T-cell (primary cell): Measurements from ENCODE around the gene CBX8. TPM values are rescaled to one million over a fixed set of nuclear protein-coding genes. Genes with fewer than 3 reads are reported as not detected.
A peak's percentile ranks its signal among the peaks of the same experiment; 100 is the strongest.

Experiments
- ATAC-seq, 4 experiments: fragments of 200-7000 bp in 3 of 4; fragments of 150-1000 bp in 1 of 4; cut with Tn5 transposase; replicated peaks in 1 of 4; 1 replicate in 3 of 4; 2 replicates in 1 of 4; pipeline ENCODE4 v1.10.0; 2021; ENCODE audit warnings: moderate library complexity in 3 of 4, mild to moderate bottlenecking in 2 of 4, moderate number of reproducible peaks in 1 of 4
- CTCF ChIA-PET, 2 donors: fragments of 300-600 bp; sonication (Branson Sonifier 250); formaldehyde crosslinking; loops; one replicate each; lab custom pipeline; 2022; ENCODE audit warnings: antibody characterized with exemption in 2 of 2; lab: Charles Lee
- POLR2A ChIA-PET, 2 donors: fragments of 300-600 bp; sonication (Branson Sonifier 250); formaldehyde crosslinking; loops; one replicate each; lab custom pipeline; 2022; ENCODE audit warnings: antibody characterized with exemption in 2 of 2; lab: Charles Lee
- DNase-seq, 35 experiments: peaks; one replicate each; pipeline versions ENCODE4 v3.0.0 to v3.0.0-alpha.2; 2013 to 2023
- H3K27ac ChIP-seq: one replicate; pipeline ENCODE4 v1.5.1; 2013; ENCODE audit warnings: low read length
- H3K27me3 ChIP-seq, 2 experiments: replicated peaks in 1 of 2; 1 replicate in 1 of 2; 2 replicates in 1 of 2; pipeline versions ENCODE4 v1.6.1 to v1.7.0; 2013; ENCODE audit warnings: low read length in 1 of 2, mixed read lengths in 1 of 2; ENCODE audit not compliant: control insufficient read depth in 2 of 2, insufficient read depth in 2 of 2; ENCODE audit errors: extremely low read depth in 1 of 2
- H3K36me3 ChIP-seq, 2 donors: 1 replicate in 1 of 2; 2 replicates in 1 of 2; pipeline versions ENCODE4 v1.6.1 to v1.7.0; 2013; ENCODE audit warnings: low read length in 1 of 2; ENCODE audit not compliant: control insufficient read depth in 2 of 2, insufficient read depth in 1 of 2; ENCODE audit errors: extremely low read depth in 1 of 2
- H3K4me1 ChIP-seq, 2 experiments: 1 replicate in 1 of 2; 2 replicates in 1 of 2; pipeline versions ENCODE4 v1.6.1 to v1.7.0; 2013; ENCODE audit warnings: low read length in 2 of 2, mixed read lengths in 1 of 2; ENCODE audit not compliant: insufficient read depth in 2 of 2, control insufficient read depth in 1 of 2; ENCODE audit errors: extremely low read depth in 1 of 2
- H3K4me3 ChIP-seq, 2 donors: 1 replicate in 1 of 2; 2 replicates in 1 of 2; pipeline versions ENCODE4 v1.5.1 to v1.7.0; 2013; ENCODE audit warnings: mild to moderate bottlenecking in 2 of 2, low read length in 1 of 2, moderate library complexity in 1 of 2; ENCODE audit not compliant: control insufficient read depth in 1 of 2; ENCODE audit errors: extremely low read depth in 1 of 2
- H3K9me3 ChIP-seq: 2 replicates; pipeline ENCODE4 v1.7.0; 2013
- H3K27ac Mint-ChIP-seq, 2 donors: one replicate each; pipeline ENCODE4 v1.8.0; 2020 to 2021; ENCODE audit warnings: mild to moderate bottlenecking in 2 of 2, mixed read lengths in 2 of 2
- H3K27me3 Mint-ChIP-seq, 2 donors: one replicate each; pipeline ENCODE4 v1.8.0; 2021 to 2022; ENCODE audit warnings: mixed read lengths in 2 of 2
- H3K36me3 Mint-ChIP-seq: one replicate; pipeline ENCODE4 v1.8.0; 2021; ENCODE audit warnings: mixed read lengths
- H3K4me1 Mint-ChIP-seq, 3 donors: one replicate each; pipeline ENCODE4 v1.8.0; 2020 to 2022; ENCODE audit warnings: mixed read lengths in 3 of 3, mild to moderate bottlenecking in 1 of 3
- H3K4me3 Mint-ChIP-seq, 3 donors: one replicate each; pipeline ENCODE4 v1.8.0; 2020 to 2022; ENCODE audit warnings: mild to moderate bottlenecking in 3 of 3, mixed read lengths in 3 of 3, moderate library complexity in 3 of 3
- H3K9me3 Mint-ChIP-seq, 3 donors: one replicate each; pipeline ENCODE4 v1.8.0; 2020 to 2022; ENCODE audit warnings: mixed read lengths in 3 of 3
- WGBS: methylation state at CpG from one replicate; pipeline ENCODE4 v1.1.5; 2013; ENCODE audit warnings: missing lambda C conversion rate; ENCODE audit not compliant: insufficient coverage; 5-methylcytosine and 5-hydroxymethylcytosine counted together
- total RNA-seq, 35 experiments: library from RNA in 6 of 35; stranded (reverse) in 6 of 35; fragments of 120-200 nt in 1 of 35; gene quantifications; one replicate each; pipeline versions ENCODE4 v1.2.1 to v1.2.4 and lab custom pipeline; 2013 to 2026

CBX8 gene
- total RNA-seq, 5 donors from 2014 or later (not counting 1 experiment from before 2014, with no cell fraction given): 1.9 to 5.1 (median 3.9) TPM

DNA sequence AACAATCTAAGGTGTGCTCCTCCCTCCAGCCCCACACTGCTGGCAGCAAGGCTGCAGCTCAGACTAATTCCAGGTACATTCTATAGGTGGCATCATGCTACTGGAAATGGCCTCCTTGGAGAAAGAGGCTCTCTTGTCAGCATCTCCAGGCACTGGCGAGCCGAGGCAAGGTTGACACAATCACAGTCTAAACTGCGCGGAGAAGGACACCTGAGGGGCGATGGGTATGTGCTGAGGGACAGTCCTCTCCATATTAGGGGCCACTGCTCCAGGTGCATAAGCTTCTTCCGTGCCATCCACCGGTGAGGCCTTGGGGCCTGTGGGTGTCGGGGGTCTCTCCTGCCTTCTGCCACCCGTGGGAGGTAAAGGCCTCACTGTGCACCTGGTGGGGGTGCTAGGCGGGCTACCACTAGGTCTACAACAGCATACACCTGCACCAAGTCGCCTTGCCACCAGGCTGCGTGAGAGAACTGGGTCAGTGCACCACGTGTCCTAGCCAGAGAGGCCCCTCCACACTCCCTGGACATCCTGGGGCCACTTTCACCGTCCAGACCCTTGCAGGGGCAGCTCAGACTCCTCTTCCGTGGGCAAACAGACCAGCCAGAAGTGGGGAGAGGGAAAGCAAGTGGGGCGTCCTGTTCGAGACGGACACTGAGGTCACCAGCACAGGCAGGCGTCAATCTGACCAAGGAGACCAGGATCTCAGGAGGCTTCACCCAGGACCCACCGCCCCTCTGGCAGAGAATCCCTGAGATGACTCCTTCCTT lies 12.1 kb upstream of the CBX8 start:
- H3K9me3 Mint-ChIP-seq: no peaks in the 10 kb centered on the region
- peak overlapping the region in 1 of 3 donors; percentile 39 for H3K4me3 Mint-ChIP-seq
- peaks cover 23 to 62% of the 10 kb centered on the region in 2 experiments for H3K4me1 ChIP-seq
- peak overlapping the region in 1 of 2 donors; percentile 76 for H3K27ac Mint-ChIP-seq
- ChIA-PET POLR2A (interaction anchor here in 1 of 2 donors (0.6 kb wide), 1 partner anchor 63 kb away, joined by 7 read pairs; no protein-coding TSS in a partner anchor), CTCF (interaction anchor here in 1 of 2 donors (0.6 kb wide), 1 partner anchor 163 kb away, joined by 3 read pairs; no protein-coding TSS in a partner anchor)
- peaks cover 25 to 39% (median 31%) of the 10 kb centered on the region in 3 donors for H3K4me1 Mint-ChIP-seq
- no peak overlapping the region for H3K27ac ChIP-seq
- H3K27me3 ChIP-seq: peaks cover 6 to 92% of the 10 kb centered on the region in 2 experiments
- H3K9me3 ChIP-seq: no peaks in the 10 kb centered on the region
- ATAC-seq: no peak
- 50% methylated on average over 16 of the region's 20 CpGs for WGBS
- peak in 1 of 35 experiments; percentile 57 for DNase-seq
- H3K36me3 ChIP-seq: no peaks in the 10 kb centered on the region
- peaks cover 56 to 71% of the 10 kb centered on the region in 2 donors for H3K27me3 Mint-ChIP-seq
- no peak overlapping the region for H3K4me3 ChIP-seq
- H3K36me3 Mint-ChIP-seq: no peaks in the 10 kb centered on the region

DNA sequence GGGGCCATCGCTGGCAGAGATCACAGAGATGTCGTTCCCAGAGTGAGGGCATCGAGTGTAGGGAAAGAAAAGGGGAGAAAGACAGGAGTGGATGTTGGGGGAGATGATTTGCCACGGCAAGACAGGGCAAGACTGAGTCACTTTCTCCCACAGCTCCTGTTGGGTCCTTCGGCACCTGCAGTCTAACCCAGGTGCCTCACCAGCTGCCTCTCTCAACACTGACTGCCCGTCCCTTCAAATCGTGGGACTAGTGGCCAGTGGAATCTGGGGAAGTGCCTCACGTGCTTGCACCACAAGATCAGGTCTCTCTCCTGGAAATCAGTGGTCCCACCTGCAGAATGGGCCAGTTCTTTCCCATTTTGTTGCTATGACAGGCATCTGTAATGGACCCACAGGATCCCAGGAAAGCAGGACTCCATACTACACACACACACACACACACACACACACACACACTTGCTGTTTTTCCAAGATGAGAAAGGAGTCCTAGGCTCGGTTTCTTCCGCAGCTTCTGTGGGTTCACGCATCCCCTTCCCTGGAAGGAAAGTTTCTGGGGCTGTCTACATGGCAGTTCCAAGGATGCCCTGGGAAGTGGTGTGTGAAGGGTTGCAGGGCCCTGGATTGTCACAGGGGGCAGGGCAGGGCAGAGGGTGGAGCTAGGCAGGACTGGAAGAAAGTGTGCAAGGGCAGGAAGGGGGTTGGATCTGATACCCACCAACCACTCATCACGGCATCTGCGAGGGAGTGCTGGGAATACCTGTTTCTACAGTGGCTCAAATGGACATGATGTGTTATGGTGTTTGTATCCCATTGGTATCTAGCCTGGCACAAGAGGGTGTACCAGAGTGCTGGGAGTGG lies 10.2 kb upstream of the CBX8 start:
- Mint-ChIP-seq H3K36me3 (no peaks in the 10 kb centered on the region), H3K27me3 (peaks cover 53 to 73% of the 10 kb centered on the region in 2 donors), H3K4me1 (peaks cover 24 to 35% (median 29%) of the 10 kb centered on the region in 3 donors), H3K27ac (peak overlapping the region in 1 of 2 donors; percentile 63), H3K4me3 (no peak overlapping the region), H3K9me3 (no peaks in the 10 kb centered on the region)
- POLR2A ChIA-PET: no interaction called here
- Histone ChIP-seq H3K27me3 (peaks cover 10 to 98% of the 10 kb centered on the region in 2 experiments), H3K9me3 (no peaks in the 10 kb centered on the region), H3K27ac (no peak overlapping the region), H3K4me3 (no peak overlapping the region), H3K36me3 (no peaks in the 10 kb centered on the region), H3K4me1 (peaks cover 25 to 67% of the 10 kb centered on the region in 2 experiments)
- DNase-seq (no peak), ATAC-seq (no peak)
- CTCF ChIA-PET: interaction anchor here in 1 of 2 donors (0.7 kb wide), 1 partner anchor 10 kb away, joined by 4 read pairs; the partner anchor contains the start of gene CBX8
- 33% methylated on average over 9 of the region's 13 CpGs for WGBS

DNA sequence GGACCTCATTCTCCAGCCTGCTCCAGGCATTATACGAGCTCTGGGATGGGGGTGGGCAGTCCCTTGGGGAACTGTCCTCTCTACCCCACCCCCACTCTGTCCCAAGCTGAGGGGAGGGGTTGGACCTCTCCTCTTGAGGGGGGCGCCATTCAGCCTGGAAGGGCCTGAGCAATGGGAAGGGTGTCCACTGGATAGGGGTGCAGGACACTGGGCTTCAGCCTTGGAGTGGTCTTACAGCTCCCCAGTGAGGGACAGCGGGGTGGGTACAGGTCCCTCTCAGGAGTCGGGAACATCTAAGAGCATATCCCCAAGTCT lies 9.5 kb upstream of the CBX8 start:
- no peak overlapping the region for H3K4me3 Mint-ChIP-seq
- peaks cover 10 to 98% of the 10 kb centered on the region in 2 experiments for H3K27me3 ChIP-seq
- peak overlapping the region in 1 of 2 donors; percentile 15 for H3K27ac Mint-ChIP-seq
- H3K9me3 ChIP-seq: no peaks in the 10 kb centered on the region
- peaks cover 26 to 67% of the 10 kb centered on the region in 2 experiments for H3K4me1 ChIP-seq
- no peak overlapping the region for H3K27ac ChIP-seq
- H3K9me3 Mint-ChIP-seq: no peaks in the 10 kb centered on the region
- peaks cover 21 to 33% (median 28%) of the 10 kb centered on the region in 3 donors for H3K4me1 Mint-ChIP-seq
- H3K36me3 Mint-ChIP-seq: no peaks in the 10 kb centered on the region
- H3K36me3 ChIP-seq: no peaks in the 10 kb centered on the region
- DNase-seq (no peak), ATAC-seq (no peak)
- H3K27me3 Mint-ChIP-seq: peaks cover 56 to 74% of the 10 kb centered on the region in 2 donors
- ChIA-PET POLR2A (no interaction called here), CTCF (no interaction called here)
- 80% methylated on average over 1 of the region's 4 CpGs for WGBS
- no peak overlapping the region for H3K4me3 ChIP-seq

DNA sequence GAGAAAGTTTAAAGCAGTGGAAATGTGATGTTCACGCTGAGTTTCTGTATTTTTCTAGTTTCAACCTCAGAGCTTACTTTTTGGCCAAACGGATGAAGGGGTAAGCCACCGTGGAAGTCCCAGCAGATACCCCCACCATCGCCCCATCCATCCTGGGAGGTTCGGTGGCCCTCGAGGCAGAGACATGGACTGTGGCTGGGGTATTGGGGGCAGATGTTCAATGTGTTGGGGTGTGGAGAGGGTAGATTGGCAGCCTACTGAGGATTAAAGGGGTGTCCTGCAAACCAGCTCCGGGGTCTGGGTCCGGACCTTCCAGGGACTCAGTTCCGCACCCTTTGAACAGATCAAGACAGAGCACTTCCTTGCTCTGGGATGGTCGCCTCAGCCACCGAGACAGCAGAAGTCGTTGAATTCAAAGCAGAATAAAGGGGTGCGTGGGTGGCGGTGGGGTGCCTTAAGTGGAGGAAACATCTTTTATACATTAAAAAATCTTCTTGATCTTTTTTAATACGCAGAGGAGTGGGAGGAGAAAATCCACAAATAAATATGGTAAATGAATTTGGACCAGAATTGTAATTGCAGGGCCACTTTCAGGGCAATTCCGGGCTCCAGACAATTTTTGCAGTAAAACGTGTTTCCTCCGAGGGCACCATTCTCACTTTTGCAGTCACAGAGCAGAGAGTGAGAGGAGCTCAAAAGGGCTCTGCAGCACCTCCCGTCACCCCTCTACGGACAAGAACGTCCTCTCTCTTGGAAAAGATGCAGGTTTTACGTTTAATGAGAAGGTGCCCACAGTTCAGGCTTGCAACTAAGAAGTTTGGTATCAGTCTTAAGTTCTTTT lies 8.2 kb upstream of the CBX8 start:
- H3K27ac ChIP-seq: no peak overlapping the region
- peaks cover 7 to 98% of the 10 kb centered on the region in 2 experiments for H3K27me3 ChIP-seq
- peak overlapping the region in 1 of 2 donors; percentile 39 for H3K4me3 ChIP-seq
- 9% methylated on average over 8 of the region's 22 CpGs for WGBS
- POLR2A ChIA-PET: interaction anchor here in 1 of 2 donors (0.6 kb wide), 1 partner anchor 28 kb away, joined by 5 read pairs; no protein-coding TSS in a partner anchor
- no peaks in the 10 kb centered on the region for H3K36me3 Mint-ChIP-seq
- peak overlapping the region in 1 of 2 donors; percentile 77 for H3K27ac Mint-ChIP-seq
- peak in 1 of 35 experiments; percentile 29 for DNase-seq
- CTCF ChIA-PET: interaction anchor here in 1 of 2 donors (0.5 kb wide), 1 partner anchor 38 kb away, joined by 3 read pairs; no protein-coding TSS in a partner anchor
- no peaks in the 10 kb centered on the region for H3K9me3 Mint-ChIP-seq
- H3K4me1 ChIP-seq: peaks cover 32 to 67% of the 10 kb centered on the region in 2 experiments
- peaks cover 25 to 33% (median 32%) of the 10 kb centered on the region in 3 donors for H3K4me1 Mint-ChIP-seq
- H3K9me3 ChIP-seq: no peaks in the 10 kb centered on the region
- H3K4me3 Mint-ChIP-seq: peak overlapping the region in 2 of 3 donors; percentile 63 to 71
- ATAC-seq: no peak
- peaks cover 56 to 78% of the 10 kb centered on the region in 2 donors for H3K27me3 Mint-ChIP-seq
- H3K36me3 ChIP-seq: no peaks in the 10 kb centered on the region

DNA sequence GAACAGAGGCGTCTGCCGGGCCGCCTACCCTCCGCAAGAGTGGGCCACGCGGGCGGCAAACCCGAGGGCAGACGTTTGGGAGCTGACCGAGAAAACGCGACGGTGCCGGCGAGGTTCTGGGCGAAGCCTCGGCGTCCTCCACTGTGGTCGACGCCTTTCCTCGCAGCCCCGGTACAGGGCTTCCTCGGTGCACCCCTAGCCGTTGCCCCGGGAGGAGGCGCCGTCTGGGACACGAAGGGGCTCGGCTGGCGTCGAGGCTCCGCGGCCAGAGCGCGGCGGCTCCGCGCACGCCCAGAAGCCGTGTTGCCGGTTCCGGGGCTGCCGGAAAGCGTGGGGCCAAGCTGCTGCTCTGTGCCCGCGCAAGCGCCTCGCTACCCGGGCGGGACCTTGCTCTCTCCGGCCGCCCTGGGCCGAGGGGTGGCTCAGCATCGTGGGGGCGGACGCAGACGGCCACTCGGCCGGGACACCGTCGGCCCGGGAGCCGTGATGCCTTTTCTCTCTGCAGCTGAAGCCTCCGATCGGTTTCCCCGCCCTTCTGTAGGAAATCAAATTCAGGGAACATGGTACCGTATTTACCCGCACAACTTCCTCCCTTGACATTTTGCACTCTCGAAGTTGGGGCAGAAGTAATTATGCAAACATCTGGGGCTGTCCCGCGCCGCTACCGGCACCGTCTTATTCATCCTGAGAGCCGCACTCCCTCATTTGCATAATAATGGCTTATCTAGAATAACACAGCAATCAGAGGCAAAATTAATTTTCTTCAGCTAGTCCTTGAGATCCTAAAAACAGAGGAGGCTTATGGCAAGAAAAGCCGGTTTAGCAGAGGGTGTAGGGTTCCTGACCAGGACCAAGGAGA lies 7.3 kb upstream of the CBX8 start:
- H3K27ac ChIP-seq: no peak overlapping the region
- peaks cover 11 to 100% of the 10 kb centered on the region in 2 experiments for H3K27me3 ChIP-seq
- 1% methylated on average over 66 of the region's 76 CpGs for WGBS
- Mint-ChIP-seq H3K27me3 (peaks cover 63 to 82% of the 10 kb centered on the region in 2 donors), H3K4me1 (peaks cover 32 to 42% (median 40%) of the 10 kb centered on the region in 3 donors), H3K9me3 (no peaks in the 10 kb centered on the region), H3K36me3 (no peaks in the 10 kb centered on the region), H3K27ac (peak overlapping the region; percentile 61 to 77), H3K4me3 (peak overlapping the region; percentile 44 to 71 (median 63))
- CTCF ChIA-PET: interaction anchor here in 1 of 2 donors (0.5 kb wide), 1 partner anchor 38 kb away, joined by 3 read pairs; no protein-coding TSS in a partner anchor
- ATAC-seq (peak; percentile 52 to 61 (median 58)), DNase-seq (peak in 4 of 35 experiments; percentile 33 to 64 (median 42))
- no peaks in the 10 kb centered on the region for H3K9me3 ChIP-seq
- peaks cover 39 to 69% of the 10 kb centered on the region in 2 experiments for H3K4me1 ChIP-seq
- POLR2A ChIA-PET: interaction anchor here in 1 of 2 donors (0.9 kb wide), 1 partner anchor 8 kb away, joined by 4 read pairs; no protein-coding TSS in a partner anchor
- peak overlapping the region in 1 of 2 donors; percentile 39 for H3K4me3 ChIP-seq
- no peaks in the 10 kb centered on the region for H3K36me3 ChIP-seq
